DMS 273 (cell line): ENCODE results near the gene SIPA1L3.
A peak's percentile ranks its signal among the peaks of the same experiment; 100 is the strongest.

Experiments used
- DNase-seq: peaks from one replicate; lab custom pipeline; 2025; ENCODE audit not compliant: unreplicated experiment; lab: John Stamatoyannopoulos, UW

The SIPA1L3 gene

DNA sequence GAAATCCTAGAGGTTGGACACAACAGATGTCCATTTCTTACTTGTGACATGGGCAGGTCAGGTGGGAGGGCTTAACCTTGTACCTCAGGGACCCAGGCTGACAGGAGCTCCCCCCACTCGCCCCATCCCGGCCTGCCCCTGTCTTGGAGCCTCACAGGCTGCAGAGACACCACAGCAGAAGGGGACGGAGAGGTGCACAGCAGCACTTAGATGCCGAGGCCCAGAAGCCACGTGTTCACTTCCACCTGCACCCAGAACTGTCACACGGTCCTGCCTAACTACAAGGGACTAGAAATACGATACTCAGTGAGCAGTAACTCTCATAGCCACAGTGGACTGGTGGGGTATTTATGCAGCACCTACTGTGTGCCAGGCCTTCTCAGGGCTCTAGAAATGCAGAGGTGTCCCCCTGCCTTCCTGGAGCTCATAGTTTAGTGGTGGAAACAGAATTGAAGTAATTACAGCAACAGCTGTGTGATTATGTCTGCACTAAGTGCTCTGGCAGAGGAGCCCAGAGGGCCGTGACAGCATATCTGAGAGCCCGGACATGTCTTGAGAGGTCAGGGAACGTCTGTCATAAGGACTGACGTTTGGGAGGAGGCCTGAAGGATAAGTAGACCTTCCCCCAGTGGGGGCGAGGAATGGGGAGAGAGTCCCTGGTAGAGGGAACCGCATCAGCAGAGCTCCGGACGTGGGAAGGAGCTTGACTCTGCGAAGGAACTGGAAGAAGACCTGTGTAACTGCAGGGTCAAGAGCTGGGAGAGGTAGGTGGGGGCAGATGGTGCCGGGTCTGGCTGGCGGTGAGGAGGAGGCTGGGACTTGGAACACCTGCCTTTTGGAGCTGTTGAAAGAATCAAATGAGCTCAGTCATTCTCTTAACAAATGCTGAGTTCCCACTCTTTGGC lies 130.0 kb downstream of the SIPA1L3 start:
- peak; percentile 95 for DNase-seq

DNA sequence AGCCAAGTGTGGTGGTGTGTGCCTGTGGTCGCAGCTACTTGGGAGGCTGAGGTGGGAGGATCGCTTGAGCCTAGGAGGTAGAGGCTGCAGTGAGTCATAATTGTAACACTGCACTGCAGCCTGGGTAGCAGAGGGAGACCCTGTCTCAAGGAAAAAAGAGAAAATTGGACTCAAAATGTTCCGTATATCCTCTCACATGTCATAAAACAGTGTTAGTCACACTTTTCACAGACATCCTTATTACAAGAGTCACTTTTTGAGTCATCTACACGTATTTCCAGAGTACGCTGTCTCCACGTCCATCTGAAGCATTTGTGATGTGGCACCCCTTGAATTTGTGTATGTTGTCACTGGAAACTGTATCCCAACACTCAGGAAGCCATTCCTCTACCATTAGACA lies 133.0 kb downstream of the SIPA1L3 start:
- DNase-seq, result no peak

DNA sequence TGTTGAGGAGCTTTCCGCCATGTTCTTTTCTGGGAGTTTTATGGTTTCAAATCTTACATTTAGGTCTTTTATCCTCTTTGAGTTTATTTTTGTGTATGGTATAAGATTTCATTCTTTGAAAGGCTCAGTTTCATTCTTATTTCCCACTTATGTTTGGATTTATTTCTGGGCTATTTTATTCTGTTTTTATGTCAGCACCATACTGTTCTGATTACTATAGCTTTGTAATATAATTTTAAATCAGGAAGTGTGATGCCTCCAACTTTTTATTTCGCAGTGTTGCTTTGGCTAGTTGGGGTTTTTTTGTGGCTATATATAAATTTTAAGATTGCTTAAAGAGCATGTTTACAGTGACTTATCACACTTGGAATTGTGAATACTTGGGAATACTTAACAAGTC lies 135.1 kb downstream of the SIPA1L3 start:
- no peak for DNase-seq

DNA sequence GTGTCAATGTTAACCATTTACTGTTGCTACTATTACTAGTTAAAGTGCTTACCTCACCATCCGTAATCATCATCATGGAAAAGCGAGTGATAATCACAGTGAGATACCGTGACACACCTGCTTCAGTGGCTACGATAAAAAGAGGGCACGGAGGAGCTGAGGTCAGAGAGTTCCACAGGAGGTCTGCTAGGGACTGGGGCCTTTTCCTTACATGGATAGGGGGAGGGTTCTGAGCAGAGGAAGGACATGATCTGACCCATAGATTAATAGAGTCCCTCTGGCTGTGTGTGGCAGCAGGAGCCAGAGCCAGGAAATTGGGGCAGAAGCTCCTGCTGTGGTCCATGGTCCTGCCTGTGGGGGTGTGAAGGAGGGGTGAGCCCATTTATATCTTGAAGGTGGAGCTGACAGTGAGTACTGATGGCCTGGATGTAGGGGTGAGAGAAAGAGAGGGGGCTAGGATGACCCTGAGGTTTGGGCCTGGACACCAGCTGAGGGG lies 136.7 kb downstream of the SIPA1L3 start:
- no peak for DNase-seq

DNA sequence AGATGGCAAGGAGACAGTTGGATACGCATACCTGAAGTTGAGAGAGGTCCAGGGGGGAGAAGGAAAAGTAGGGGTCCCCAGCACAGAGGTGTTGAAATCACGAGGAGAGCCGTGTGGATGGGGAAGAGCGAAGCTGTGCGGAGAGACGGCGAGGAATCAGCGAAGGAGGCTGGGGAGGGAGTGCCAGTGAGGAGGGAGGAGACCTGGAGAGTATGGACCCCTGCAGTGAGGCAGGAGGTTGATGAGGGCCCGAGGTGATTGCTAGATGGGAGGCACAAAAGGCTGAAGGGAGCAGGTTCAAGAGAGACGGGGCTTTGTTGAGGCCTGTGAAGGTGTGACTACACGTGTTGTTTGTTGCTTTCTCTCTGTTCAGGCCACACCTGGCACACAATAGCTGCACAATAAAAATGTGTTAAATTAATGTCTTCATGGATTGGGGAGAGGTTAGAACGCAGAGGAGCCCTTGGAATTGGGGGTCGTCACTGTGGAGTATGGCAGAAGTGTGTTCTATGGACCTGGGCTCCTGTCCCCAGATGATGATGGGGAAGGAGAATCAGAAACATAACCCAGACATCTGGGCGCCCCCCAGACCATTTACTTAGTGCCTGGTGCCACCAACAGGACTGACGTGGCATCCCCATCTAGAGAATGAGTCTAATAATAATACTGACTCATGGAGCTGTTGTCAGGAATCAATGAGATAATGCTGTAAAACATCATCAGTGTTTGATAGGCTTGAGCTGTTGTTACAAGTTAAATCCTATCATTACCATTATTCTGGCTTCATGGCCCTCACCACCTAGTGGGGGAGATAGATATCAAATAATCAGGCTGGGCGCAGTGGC lies 137.5 kb downstream of the SIPA1L3 start:
- peak; percentile 22 for DNase-seq

DNA sequence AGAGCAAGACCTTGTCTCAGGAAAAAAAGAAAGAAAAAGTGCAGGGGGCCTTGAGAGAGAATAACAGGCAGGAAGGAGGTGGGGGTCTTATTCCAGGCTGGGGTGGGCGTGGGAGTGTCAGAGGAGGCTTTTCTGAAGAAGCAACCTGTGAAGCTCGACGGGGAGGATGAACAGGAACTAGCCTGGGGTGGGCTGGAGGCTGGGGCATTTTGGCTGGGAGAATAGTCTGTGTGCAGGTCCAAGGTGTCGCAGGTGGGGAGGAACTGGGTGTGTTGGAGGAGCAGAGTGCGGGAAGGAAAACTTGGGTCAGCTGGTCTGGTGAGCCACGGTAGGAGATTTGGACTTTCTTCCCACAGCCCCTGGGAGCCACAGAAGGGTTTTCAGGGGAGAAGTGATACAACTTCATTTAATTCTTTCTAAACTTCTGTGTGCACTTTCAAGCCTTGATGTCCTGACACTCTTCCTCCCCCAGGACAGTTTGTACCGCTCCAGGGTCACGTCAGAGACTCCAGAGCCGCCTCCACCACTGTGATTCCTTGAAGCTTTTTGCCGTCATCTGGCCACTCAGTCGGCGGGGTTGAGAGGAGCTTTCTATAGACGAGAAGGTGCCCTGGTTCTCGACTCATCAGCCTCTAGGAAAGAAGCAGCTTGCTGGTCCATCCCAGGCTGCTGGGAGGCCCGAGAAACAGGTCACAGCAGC lies 138.7 kb downstream of the SIPA1L3 start:
- no peak for DNase-seq

DNA sequence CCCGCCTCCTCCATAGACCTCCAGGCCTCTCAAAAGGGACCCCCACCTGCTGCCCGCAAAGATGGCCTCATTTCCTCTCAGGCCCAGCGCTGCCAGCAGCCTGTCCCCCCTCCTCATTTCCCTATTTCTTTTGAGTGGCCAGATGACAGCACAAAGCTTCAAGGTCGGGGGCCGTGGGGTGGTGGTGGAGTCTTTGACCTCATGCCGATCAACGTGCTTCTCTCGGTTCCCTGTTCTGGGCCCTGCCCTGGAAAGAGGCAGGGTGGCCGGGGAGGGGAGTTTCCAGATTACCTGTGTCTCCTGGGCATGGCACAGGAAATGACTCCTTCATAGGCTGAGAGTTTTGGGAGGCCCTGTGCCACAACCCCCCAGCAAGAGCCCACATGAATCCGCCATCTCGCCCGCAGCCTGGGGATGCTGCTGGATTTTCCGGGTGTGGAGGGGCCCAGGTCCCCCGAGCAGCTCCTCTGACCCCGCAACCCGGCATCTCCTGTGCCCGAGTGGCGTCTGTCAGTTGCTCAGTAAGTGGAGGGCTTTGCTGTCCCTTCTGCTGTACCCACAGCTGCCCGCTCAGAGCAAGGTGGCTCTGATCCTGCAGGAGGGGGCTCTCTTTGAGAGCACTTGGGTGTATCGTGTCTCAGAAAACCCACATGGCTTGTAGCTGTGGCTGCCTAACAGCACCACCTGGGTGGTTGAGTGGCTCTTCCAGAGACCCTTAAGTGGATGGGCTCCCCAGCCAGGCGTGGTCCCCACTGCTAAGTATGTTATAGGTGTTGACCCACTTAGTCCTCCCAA lies 139.4 kb downstream of the SIPA1L3 start:
- no peak for DNase-seq

DNA sequence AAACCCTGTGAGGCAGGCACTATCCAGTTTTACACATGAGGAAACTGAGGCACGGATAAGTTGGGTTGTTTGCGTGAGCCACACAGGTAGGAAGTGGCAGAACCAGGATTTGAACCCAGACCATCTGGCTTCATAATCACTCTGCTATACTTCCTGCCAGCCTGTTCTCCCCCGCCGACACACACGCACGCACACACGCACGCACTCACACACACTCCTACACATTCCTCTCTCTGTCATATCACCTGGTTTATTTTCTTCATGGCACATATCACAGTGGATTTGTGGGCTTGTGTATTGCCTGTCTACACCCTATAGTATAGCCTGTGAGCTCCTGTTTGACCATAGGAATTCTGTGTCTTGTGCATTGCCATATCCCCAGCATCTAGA lies 140.0 kb downstream of the SIPA1L3 start:
- DNase-seq, result no peak

DNA sequence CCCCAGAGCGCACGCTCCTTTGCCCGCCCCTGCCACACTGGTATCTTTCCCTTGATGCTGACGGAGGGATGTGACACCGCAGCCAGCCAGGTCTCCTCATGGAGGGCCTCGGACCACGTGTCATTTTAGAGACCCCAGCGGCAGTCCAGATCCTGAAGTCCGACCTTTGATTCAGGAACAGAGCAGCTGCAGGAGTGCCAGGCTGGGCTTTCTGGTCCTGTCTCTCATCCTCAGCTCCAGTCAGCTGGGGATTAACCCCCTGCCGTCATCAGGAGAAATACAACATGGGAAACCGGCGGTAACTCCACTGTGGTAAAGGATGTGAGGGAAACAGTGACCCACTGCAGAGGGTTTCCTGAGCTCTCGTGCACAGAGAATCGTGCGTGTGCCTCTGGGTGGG lies 140.6 kb downstream of the SIPA1L3 start:
- peak; percentile 48 for DNase-seq

DNA sequence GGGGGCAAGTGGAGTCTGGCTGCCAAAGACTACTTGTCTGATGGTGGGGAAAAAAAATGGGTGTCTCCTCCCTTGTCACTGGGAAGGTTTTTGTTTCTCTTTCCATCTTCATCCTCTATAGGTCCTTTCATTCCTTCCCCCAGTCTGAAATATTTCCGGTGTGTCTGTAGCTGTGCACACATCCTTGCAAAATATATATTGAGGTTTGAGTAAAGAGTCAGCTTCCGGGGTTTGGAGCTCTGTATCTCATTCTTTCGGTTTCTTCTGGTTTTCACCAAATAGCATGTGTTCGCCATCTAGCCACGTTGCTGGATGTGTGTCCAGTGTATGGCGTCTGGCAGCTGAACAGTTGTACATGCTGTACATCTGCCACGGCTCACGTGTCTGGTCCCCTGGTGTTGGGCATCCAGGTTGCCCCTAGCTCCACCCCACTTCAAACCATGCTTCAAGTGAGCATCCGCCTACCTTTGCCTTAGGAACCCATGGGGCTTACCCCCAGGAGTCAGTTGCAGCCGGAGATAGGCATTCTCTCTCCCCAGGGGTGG lies 142.2 kb downstream of the SIPA1L3 start:
- DNase-seq, result peak; percentile 28

DNA sequence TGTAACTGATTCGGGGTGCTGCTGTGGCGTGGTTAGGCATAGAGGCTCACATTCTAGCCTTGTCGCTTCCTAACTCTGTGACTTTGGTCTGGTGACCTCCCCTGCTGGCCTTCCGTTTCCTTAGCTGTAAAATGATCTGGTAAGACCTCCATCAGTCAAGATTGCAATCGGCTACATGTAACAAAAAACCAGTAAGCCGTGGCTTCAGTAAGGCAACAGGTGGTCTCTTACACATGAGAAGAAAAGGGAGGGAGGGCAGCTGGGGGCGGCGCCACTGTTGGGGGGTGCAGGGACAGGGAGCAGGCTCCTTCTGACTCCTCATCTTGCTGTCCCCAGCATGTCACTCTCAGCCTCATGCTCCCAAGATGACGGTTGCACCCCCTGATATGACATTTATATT lies 148.0 kb downstream of the SIPA1L3 start:
- DNase-seq, result peak; percentile 82

DNA sequence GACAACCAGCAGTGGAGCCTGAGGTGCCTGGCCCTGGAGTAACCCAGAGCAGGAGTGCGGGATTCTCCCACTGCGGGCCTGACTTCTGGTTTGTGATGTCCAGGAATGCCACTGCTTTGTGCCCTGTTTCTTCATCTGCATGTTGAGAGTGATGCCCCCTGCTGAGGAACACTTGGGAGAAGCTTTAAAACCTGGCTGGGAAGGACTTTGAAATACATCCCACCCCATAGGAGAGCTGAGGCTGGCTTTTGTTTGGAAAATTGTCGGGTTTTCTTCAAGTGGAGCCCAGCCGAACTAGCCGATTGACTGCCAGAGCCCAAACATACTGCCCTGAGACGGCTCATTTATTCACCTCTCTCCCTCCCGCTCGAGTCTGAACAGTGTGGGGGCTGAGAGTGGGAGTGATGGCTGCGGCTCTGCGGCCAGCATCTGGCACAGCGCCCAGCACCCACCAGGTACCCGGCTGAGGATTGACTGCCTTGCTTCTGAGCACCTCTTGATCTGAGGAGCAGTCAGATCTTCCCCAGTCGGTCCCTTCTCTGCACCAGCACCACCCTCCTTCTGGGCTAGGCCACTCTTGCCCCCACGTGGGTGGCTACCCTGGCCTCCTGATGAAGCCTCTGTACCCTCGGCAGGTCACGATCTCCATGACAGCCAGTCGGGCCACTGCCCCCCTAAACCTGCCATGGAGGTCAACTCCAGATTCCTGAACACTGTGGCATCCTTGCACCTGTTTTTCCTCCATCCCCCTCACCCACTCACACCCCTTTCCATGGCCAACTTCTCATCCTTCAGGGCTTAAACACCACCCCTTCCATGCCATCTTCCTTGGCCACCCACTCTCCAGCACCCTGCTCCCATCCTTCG lies 148.9 kb downstream of the SIPA1L3 start:
- DNase-seq, result peak; percentile 64

DNA sequence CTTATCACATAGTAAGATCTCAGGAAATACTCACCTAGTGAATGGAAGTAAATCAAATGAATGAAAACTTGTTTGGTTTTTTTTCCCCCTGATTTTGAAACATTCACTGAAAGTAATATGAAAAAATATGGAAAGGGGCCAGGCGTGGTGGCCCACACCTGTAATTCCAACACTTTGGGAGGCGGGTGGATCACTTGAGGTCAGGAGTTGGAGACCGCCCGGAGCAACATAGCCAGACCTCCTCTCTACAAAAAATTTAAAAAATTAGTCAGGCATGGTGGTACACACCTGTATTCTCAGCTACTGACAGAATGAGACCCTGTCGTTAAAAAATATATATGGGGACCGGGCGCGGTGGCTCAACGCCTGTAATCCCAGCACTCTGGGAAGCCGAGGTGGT lies 149.6 kb downstream of the SIPA1L3 start:
- DNase-seq, result no peak

DNA sequence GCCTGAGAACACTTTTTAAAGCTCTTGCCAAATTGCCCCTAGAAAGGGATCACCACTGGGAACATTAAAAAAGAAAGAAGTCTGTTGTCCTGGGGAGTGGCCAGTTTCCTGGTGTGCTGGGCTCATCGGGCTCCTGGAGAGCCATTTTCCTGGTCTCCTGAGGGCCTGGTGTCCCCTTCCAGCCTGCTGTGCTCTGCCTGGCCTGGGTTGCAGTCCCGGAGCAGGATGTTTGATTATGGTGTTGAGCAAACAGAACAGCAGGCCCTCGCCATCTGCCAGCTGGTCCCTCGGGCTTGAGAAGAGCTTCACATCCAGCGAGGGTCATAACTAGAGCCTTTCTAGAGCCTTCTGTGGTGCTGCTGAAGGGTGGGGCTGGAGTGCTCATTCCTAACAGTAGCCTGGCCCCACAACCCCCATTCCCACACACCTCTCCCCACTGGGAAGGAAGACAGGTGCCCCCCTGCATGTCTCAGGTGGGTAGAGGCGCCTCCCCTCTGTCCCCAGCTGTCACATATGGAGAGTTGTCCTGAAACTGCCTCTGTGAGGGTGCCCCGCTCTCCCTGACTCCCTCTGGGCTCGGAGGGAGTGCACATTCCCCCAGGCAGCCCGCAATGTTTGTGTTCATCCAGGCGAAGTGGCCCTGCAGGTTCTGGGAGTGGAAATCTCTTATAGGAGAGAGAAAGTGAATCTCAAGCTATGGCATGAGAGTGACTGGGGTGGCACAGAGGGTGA lies 151.1 kb downstream of the SIPA1L3 start:
- peak; percentile 97 for DNase-seq

DNA sequence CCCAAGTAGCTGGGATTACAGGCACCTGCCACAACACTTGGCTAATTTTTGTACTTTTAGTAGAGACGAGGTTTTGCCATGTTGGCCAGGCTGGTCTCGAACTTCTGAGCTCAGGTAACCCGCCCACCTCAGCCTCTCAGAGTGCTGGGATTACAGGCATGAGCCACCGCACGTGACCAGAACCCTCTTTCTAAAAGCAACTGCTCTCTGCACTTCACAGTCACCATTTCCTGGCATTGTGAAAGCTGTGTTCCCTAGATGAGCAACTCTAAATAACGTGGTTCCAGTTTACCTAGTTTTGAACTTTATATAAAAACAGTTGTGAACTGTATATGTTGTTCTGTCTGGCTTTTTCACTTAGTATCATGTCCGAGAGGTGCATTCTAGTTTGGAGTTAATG lies 152.9 kb downstream of the SIPA1L3 start:
- peak; percentile 44 for DNase-seq

DNA sequence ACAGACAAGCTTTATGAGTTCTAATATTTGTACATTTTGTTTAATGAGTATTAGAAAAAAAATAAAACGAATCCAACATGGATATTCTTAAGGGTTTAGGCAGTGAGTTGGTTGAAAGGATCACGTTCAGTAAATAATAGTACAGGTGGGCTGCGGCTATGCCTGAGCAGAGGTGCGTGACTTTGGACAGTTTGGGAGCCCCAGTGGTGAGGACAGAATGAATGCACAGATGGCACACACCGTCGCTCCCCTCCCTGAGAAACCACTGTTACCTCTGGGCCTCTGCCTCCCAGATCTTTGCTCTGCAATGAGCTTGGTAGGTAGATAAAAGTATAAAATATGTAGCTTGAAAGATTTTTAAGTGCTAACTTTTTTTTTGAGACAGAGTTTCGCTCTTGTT lies 153.3 kb downstream of the SIPA1L3 start:
- peak; percentile 82 for DNase-seq

DNA sequence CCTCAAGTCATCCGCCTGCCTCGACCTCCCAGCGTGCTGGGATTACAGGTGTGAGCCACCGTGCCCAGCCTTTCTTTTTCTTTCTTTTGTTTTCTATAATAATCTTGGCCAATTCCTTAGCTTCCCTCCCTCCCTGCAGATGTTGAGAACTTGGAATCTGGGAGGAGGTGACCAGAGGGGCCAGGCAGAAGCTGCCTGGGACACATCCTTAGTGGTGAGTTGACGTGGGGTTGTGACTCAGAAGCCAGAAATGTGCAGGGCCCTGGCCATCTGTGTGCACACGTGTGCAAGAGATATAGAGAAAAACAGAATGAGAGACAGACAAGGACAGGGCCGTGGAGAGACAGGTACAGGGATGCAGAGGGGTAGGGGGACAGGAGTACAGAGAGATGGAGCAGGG lies 154.3 kb downstream of the SIPA1L3 start:
- DNase-seq, result peak; percentile 72

DNA sequence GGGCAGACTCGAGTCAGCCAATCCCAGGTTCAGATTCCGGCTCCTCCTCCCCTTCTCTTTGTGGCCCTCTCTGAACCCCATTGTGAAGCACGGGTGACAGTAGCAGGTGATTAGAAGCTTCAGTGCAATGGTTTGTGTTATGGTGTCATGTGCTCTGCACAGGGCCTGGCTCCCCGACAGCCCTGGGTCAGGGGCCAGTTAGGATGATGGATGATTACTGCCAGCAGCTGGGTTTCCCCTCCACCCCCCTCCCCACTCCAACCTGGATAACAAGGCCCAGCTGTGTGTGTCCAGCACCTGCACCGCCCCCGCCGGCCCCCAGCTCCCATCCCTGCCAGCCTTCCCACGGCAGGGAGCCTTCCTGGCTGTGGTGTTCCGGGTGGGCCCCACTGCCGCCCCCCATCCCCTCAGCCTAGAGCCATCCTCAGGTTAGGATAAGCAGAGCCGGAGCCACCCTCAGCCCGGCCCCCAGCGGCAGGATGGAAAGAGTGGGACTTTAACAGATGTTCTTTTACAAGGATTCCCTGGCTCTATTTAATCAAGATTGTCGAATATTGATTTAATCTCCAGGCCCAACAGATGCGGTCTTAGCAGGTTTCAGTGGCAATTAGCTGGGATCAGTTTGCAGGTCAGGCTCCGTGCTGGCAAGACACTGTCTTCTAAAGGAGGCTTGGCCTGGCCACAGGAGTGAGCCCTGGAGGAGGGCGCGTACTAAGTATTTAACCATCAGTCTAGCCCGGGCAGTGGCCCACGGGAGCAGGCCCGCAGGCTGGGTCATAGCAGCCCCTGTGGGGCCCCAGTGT lies 156.2 kb downstream of the SIPA1L3 start:
- peak; percentile 96 for DNase-seq
